ENCODE measurements around the gene ZFAND2A.

GRCh38 chr7:1197997-1198625 lies 38.1 kb upstream of the ZFAND2A start:
- no peak for TF ChIP-seq CTCF (IDR thresholded peaks at IDR 0.05)
- no peak for TF ChIP-seq POLR2A (IDR thresholded peaks at IDR 0.05)
- TF ChIP-seq EP300 (IDR thresholded peaks at IDR 0.05): no peak
- no peak for TF ChIP-seq POLR2AphosphoS5 (IDR thresholded peaks at IDR 0.05)
